Measurements from ENCODE around the gene GSTT2. TPM values are rescaled to one million over a fixed set of nuclear protein-coding genes. Genes with fewer than 3 reads are reported as not detected.
"Not testable (repeated sequence)": the region's sequence is repeated elsewhere in the genome, so short reads cannot be mapped to it uniquely, and the experiment has no call there.

The GSTT2 gene
- total and polyA plus RNA-seq, 3 experiments from 2014 or later, result not detected

GRCh38 chr22:23953485-23953884, 26.4 kb upstream of the GSTT2 start:
- H3K4me3 Mint-ChIP-seq; H3K36me3 ChIP-seq (ENCODE audit: insufficient read depth, low read length); POLR2A ChIA-PET; H3K9me3 Mint-ChIP-seq; H3K27me3 ChIP-seq (ENCODE audit: insufficient read depth, low read length, poor library complexity, severe bottlenecking); H3K27me3 Mint-ChIP-seq; H3K9me3 ChIP-seq (ENCODE audit: low read length); CTCF ChIA-PET; H3K36me3 Mint-ChIP-seq; H3K4me1 ChIP-seq (ENCODE audit: insufficient read depth, low read length); H3K4me1 Mint-ChIP-seq; H3K27ac ChIP-seq (ENCODE audit: low read depth, low read length); DNase-seq; H3K4me3 ChIP-seq (ENCODE audit: low read length); H3K27ac Mint-ChIP-seq: not testable (repeated sequence)

- H3K4me1 Mint-ChIP-seq; H3K9me3 Mint-ChIP-seq; H3K27me3 Mint-ChIP-seq; H3K4me1 ChIP-seq (ENCODE audit: insufficient read depth, low read length); H3K4me3 Mint-ChIP-seq; H3K27me3 ChIP-seq (ENCODE audit: insufficient read depth, low read length, poor library complexity, severe bottlenecking); CTCF ChIA-PET; POLR2A ChIA-PET; H3K36me3 Mint-ChIP-seq; H3K9me3 ChIP-seq (ENCODE audit: low read length); H3K4me3 ChIP-seq (ENCODE audit: low read length); H3K27ac ChIP-seq (ENCODE audit: low read depth, low read length); H3K36me3 ChIP-seq (ENCODE audit: insufficient read depth, low read length); DNase-seq: not testable (repeated sequence)
- peak overlapping the region in 1 of 8 donors; percentile 1 for H3K27ac Mint-ChIP-seq
Observed at GRCh38 chr22:23954193-23954990, 25.5 kb upstream of the GSTT2 start.

- H3K36me3 ChIP-seq (ENCODE audit: insufficient read depth, low read length); H3K4me1 Mint-ChIP-seq; H3K4me3 ChIP-seq (ENCODE audit: low read length); H3K9me3 ChIP-seq (ENCODE audit: low read length); CTCF ChIA-PET; H3K27ac ChIP-seq (ENCODE audit: low read depth, low read length); H3K9me3 Mint-ChIP-seq; H3K4me1 ChIP-seq (ENCODE audit: insufficient read depth, low read length); H3K4me3 Mint-ChIP-seq; H3K27me3 ChIP-seq (ENCODE audit: insufficient read depth, low read length, poor library complexity, severe bottlenecking); H3K27me3 Mint-ChIP-seq; H3K36me3 Mint-ChIP-seq; H3K27ac Mint-ChIP-seq; POLR2A ChIA-PET; DNase-seq: not testable (repeated sequence)
Observed at GRCh38 chr22:23954991-23955305, 25.0 kb upstream of the GSTT2 start.

GRCh38 chr22:23955886-23956285, 24.0 kb upstream of the GSTT2 start:
- POLR2A ChIA-PET, result not testable (repeated sequence)

GRCh38 chr22:23956301-23956900, 23.5 kb upstream of the GSTT2 start:
- H3K9me3 Mint-ChIP-seq; H3K4me1 ChIP-seq (ENCODE audit: insufficient read depth, low read length); POLR2A ChIA-PET; H3K4me1 Mint-ChIP-seq; CTCF ChIA-PET; H3K36me3 Mint-ChIP-seq; H3K27me3 ChIP-seq (ENCODE audit: insufficient read depth, low read length, poor library complexity, severe bottlenecking); H3K27me3 Mint-ChIP-seq; H3K4me3 Mint-ChIP-seq; H3K27ac ChIP-seq (ENCODE audit: low read depth, low read length); H3K4me3 ChIP-seq (ENCODE audit: low read length); H3K36me3 ChIP-seq (ENCODE audit: insufficient read depth, low read length); H3K9me3 ChIP-seq (ENCODE audit: low read length): not testable (repeated sequence)
- DNase-seq, result peak; percentile 59 to 80 (median 64)
- H3K27ac Mint-ChIP-seq, result peak overlapping the region in 2 of 8 donors; percentile 39 to 74

More at GRCh38 chr22:23955886-23956285, 24.0 kb upstream of the GSTT2 start:
- H3K36me3 ChIP-seq (ENCODE audit: insufficient read depth, low read length); H3K27me3 Mint-ChIP-seq; H3K9me3 ChIP-seq (ENCODE audit: low read length); CTCF ChIA-PET; H3K4me1 Mint-ChIP-seq; H3K27ac ChIP-seq (ENCODE audit: low read depth, low read length); H3K27ac Mint-ChIP-seq; H3K27me3 ChIP-seq (ENCODE audit: insufficient read depth, low read length, poor library complexity, severe bottlenecking); H3K4me1 ChIP-seq (ENCODE audit: insufficient read depth, low read length); H3K9me3 Mint-ChIP-seq; DNase-seq; H3K36me3 Mint-ChIP-seq; H3K4me3 Mint-ChIP-seq; H3K4me3 ChIP-seq (ENCODE audit: low read length): not testable (repeated sequence)

- CTCF ChIA-PET, result not testable (repeated sequence)
Observed at GRCh38 chr22:23961084-23961771, 18.7 kb upstream of the GSTT2 start, which contains the start of gene GSTT2B. TSS of gene GSTT2B (minus strand) at chr22:23961195. CDS start at chr22:23961131, 64 bp downstream.

GRCh38 chr22:23966094-23966493, 13.8 kb upstream of the GSTT2 start:
- Mint-ChIP-seq H3K4me1 (peaks cover 12 to 15% (median 13%) of the 10 kb centered on the region in 3 donors), H3K36me3 (peaks cover 7 to 22% (median 8%) of the 10 kb centered on the region in 3 donors)
- H3K27me3 ChIP-seq (ENCODE audit: insufficient read depth, low read length, poor library complexity, severe bottlenecking); H3K9me3 Mint-ChIP-seq; H3K27me3 Mint-ChIP-seq; DNase-seq; H3K4me3 Mint-ChIP-seq; H3K27ac ChIP-seq (ENCODE audit: low read depth, low read length); H3K9me3 ChIP-seq (ENCODE audit: low read length); CTCF ChIA-PET; H3K4me3 ChIP-seq (ENCODE audit: low read length); H3K4me1 ChIP-seq (ENCODE audit: insufficient read depth, low read length); POLR2A ChIA-PET; H3K27ac Mint-ChIP-seq: not testable (repeated sequence)
- peaks cover 20% of the 10 kb centered on the region for H3K36me3 ChIP-seq (ENCODE audit: insufficient read depth, low read length)

More at GRCh38 chr22:23961084-23961771, 18.7 kb upstream of the GSTT2 start, which contains the start of gene GSTT2B:
- H3K9me3 ChIP-seq (ENCODE audit: low read length); H3K27me3 Mint-ChIP-seq; DNase-seq; H3K27ac Mint-ChIP-seq; H3K27ac ChIP-seq (ENCODE audit: low read depth, low read length); H3K36me3 Mint-ChIP-seq; H3K36me3 ChIP-seq (ENCODE audit: insufficient read depth, low read length); POLR2A ChIA-PET; H3K4me1 Mint-ChIP-seq; H3K4me3 ChIP-seq (ENCODE audit: low read length); H3K9me3 Mint-ChIP-seq; H3K4me1 ChIP-seq (ENCODE audit: insufficient read depth, low read length); H3K4me3 Mint-ChIP-seq; H3K27me3 ChIP-seq (ENCODE audit: insufficient read depth, low read length, poor library complexity, severe bottlenecking): not testable (repeated sequence)

- H3K27ac ChIP-seq (ENCODE audit: low read depth, low read length); H3K4me1 ChIP-seq (ENCODE audit: insufficient read depth, low read length); H3K4me3 Mint-ChIP-seq; H3K27ac Mint-ChIP-seq; H3K4me3 ChIP-seq (ENCODE audit: low read length); H3K27me3 Mint-ChIP-seq; DNase-seq; CTCF ChIA-PET; POLR2A ChIA-PET; H3K9me3 ChIP-seq (ENCODE audit: low read length); H3K9me3 Mint-ChIP-seq; H3K27me3 ChIP-seq (ENCODE audit: insufficient read depth, low read length, poor library complexity, severe bottlenecking): not testable (repeated sequence)
- peaks cover 8 to 26% (median 8%) of the 10 kb centered on the region in 3 donors for H3K36me3 Mint-ChIP-seq
- peaks cover 25% of the 10 kb centered on the region for H3K36me3 ChIP-seq (ENCODE audit: insufficient read depth, low read length)
- H3K4me1 Mint-ChIP-seq, result peaks cover 13 to 17% (median 15%) of the 10 kb centered on the region in 3 donors
Observed at GRCh38 chr22:23966568-23966967, 13.4 kb upstream of the GSTT2 start, which contains the start of gene DDTL. TSS of gene DDTL (plus strand) at chr22:23966888. CDS start at chr22:23966915, 27 bp downstream.

Measured in CD8-positive, alpha-beta memory T cell (primary cell).